WTC11 (cell line): ENCODE results near the gene TTK. TPM values are rescaled to one million over a fixed set of nuclear protein-coding genes. Genes with fewer than 3 reads are reported as not detected.

Experiments
- ATF1 ChIP-seq: sonication (generic); formaldehyde crosslinking; IDR thresholded peaks from 2 replicates; pipeline ENCODE4 v1.8.1; 2023; ENCODE audit warnings: mild to moderate bottlenecking, moderate library complexity, missing genetic modification reagents
- ESRRA ChIP-seq: sonication (generic); formaldehyde crosslinking; IDR thresholded peaks from 2 replicates; pipeline ENCODE4 v1.8.1; 2022; ENCODE audit warnings: mild to moderate bottlenecking, missing genetic modification reagents, borderline replicate concordance
- FOXP1 ChIP-seq: sonication (generic); formaldehyde crosslinking; IDR thresholded peaks from 2 replicates; pipeline ENCODE4 v1.8.0; 2022; ENCODE audit warnings: missing genetic modification reagents, mild to moderate bottlenecking, moderate library complexity, borderline replicate concordance
- GTF2I ChIP-seq: fragments of 250-450 bp; sonication (Bioruptor Pico); conservative IDR thresholded peaks from 2 replicates; pipeline ENCODE4 v1.4.0; 2021; ENCODE audit warnings: mild to moderate bottlenecking
- KAT7 ChIP-seq: sonication (generic); formaldehyde crosslinking; IDR thresholded peaks from 2 replicates; pipeline ENCODE4 v1.8.1; 2023; ENCODE audit warnings: missing genetic modification reagents, mild to moderate bottlenecking, borderline replicate concordance
- SMAD3 ChIP-seq: sonication (generic); formaldehyde crosslinking; IDR thresholded peaks from 2 replicates; pipeline ENCODE4 v1.8.0; 2022; ENCODE audit warnings: missing genetic modification reagents, mild to moderate bottlenecking, borderline replicate concordance
- TEAD1 ChIP-seq: sonication (generic); formaldehyde crosslinking; IDR thresholded peaks from 2 replicates; pipeline ENCODE4 v1.8.0; 2022; ENCODE audit warnings: mild to moderate bottlenecking, missing genetic modification reagents
- ZNF416 ChIP-seq: fragments of 250-450 bp; sonication (Bioruptor Pico); IDR thresholded peaks from 2 replicates; pipeline ENCODE4 v1.9.0; 2021; ENCODE audit warnings: mild to moderate bottlenecking, inconsistent platforms
- total RNA-seq: library from RNA; stranded (reverse); gene quantifications from 3 replicates; pipeline ENCODE4 v1.2.3, GENCODE V29; 2021
- TF ChIP-seq, protein P1 (sequence below): sonication (generic); formaldehyde crosslinking; IDR thresholded peaks from 2 replicates; pipeline ENCODE4 v1.8.0; 2022; ENCODE audit warnings: mild to moderate bottlenecking, missing genetic modification reagents
- TF ChIP-seq, protein P2 (sequence below): sonication (generic); formaldehyde crosslinking; conservative IDR thresholded peaks from 2 replicates; pipeline ENCODE4 v1.8.1; 2023; ENCODE audit warnings: mild to moderate bottlenecking, low read depth, missing genetic modification reagents, moderate library complexity
- TF ChIP-seq, protein P3 (sequence below): fragments of 200-600 bp; IDR thresholded peaks from 2 replicates; pipeline ENCODE4 v1.8.0; 2022; ENCODE audit warnings: antibody characterized with exemption
- TF ChIP-seq, protein P4 (sequence below): fragments of 250-450 bp; sonication (Bioruptor Pico); IDR thresholded peaks from 2 replicates; pipeline ENCODE4 v1.9.0; 2021; ENCODE audit warnings: mild to moderate bottlenecking, borderline replicate concordance
- TF ChIP-seq, protein P5 (sequence below): sonication (generic); formaldehyde crosslinking; IDR thresholded peaks from 2 replicates; pipeline ENCODE4 v1.8.1; 2023; ENCODE audit warnings: mild to moderate bottlenecking, missing genetic modification reagents, moderate library complexity
- TF ChIP-seq, protein P6 (sequence below): fragments of 250-450 bp; sonication (Bioruptor Pico); IDR thresholded peaks from 2 replicates; pipeline ENCODE4 v2.1.2; 2022; ENCODE audit warnings: mild to moderate bottlenecking, moderate library complexity
- TF ChIP-seq, protein P7 (sequence below): sonication (generic); formaldehyde crosslinking; IDR thresholded peaks from 2 replicates; pipeline ENCODE4 v1.8.1; 2022; ENCODE audit warnings: mild to moderate bottlenecking, missing genetic modification reagents, moderate library complexity, borderline replicate concordance
- TF ChIP-seq, protein P8 (sequence below): sonication (generic); formaldehyde crosslinking; IDR thresholded peaks from 2 replicates; pipeline ENCODE4 v1.8.1; 2023; ENCODE audit warnings: mild to moderate bottlenecking, missing genetic modification reagents
- TF ChIP-seq, protein P9 (sequence below): fragments of 250-450 bp; sonication (Bioruptor Pico); IDR thresholded peaks from 2 replicates; pipeline ENCODE4 v1.9.0; 2021; ENCODE audit warnings: mild to moderate bottlenecking

The TTK gene
- total RNA-seq, 1 experiment from 2014 or later, result 51.0 TPM

DNA sequence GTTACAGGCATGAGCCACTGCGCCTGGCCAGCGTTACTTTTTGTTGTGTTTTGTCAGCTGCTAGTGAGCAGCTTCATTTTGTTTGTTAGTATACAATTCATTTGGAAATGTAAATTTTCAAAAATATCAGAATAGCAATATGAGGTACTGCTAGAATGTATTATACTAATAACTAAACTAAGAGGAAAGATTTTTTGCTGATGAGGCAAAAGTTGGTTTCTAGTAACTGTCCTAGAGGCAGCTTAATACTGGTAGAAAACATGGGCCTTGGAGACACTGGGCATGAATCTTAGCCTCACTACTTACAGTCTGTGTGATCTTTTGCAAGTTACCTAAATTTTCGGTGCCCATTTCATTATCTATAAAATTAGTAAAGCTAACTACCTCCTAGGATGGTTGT is 24.1 kb downstream of the TTK start (continued):
- TF ChIP-seq, protein P1, sequence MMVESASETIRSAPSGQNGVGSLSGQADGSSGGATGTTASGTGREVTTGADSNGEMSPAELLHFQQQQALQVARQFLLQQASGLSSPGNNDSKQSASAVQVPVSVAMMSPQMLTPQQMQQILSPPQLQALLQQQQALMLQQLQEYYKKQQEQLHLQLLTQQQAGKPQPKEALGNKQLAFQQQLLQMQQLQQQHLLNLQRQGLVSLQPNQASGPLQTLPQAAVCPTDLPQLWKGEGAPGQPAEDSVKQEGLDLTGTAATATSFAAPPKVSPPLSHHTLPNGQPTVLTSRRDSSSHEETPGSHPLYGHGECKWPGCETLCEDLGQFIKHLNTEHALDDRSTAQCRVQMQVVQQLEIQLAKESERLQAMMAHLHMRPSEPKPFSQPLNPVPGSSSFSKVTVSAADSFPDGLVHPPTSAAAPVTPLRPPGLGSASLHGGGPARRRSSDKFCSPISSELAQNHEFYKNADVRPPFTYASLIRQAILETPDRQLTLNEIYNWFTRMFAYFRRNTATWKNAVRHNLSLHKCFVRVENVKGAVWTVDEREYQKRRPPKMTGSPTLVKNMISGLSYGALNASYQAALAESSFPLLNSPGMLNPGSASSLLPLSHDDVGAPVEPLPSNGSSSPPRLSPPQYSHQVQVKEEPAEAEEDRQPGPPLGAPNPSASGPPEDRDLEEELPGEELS (CRISPR knock-in tag), result no peak
- TF ChIP-seq ATF1 (CRISPR knock-in tag), result no peak
- TF ChIP-seq, protein P2, sequence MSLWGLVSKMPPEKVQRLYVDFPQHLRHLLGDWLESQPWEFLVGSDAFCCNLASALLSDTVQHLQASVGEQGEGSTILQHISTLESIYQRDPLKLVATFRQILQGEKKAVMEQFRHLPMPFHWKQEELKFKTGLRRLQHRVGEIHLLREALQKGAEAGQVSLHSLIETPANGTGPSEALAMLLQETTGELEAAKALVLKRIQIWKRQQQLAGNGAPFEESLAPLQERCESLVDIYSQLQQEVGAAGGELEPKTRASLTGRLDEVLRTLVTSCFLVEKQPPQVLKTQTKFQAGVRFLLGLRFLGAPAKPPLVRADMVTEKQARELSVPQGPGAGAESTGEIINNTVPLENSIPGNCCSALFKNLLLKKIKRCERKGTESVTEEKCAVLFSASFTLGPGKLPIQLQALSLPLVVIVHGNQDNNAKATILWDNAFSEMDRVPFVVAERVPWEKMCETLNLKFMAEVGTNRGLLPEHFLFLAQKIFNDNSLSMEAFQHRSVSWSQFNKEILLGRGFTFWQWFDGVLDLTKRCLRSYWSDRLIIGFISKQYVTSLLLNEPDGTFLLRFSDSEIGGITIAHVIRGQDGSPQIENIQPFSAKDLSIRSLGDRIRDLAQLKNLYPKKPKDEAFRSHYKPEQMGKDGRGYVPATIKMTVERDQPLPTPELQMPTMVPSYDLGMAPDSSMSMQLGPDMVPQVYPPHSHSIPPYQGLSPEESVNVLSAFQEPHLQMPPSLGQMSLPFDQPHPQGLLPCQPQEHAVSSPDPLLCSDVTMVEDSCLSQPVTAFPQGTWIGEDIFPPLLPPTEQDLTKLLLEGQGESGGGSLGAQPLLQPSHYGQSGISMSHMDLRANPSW, result no peak
- no peak for TF ChIP-seq KAT7 (CRISPR knock-in tag)
- TF ChIP-seq, protein P3, sequence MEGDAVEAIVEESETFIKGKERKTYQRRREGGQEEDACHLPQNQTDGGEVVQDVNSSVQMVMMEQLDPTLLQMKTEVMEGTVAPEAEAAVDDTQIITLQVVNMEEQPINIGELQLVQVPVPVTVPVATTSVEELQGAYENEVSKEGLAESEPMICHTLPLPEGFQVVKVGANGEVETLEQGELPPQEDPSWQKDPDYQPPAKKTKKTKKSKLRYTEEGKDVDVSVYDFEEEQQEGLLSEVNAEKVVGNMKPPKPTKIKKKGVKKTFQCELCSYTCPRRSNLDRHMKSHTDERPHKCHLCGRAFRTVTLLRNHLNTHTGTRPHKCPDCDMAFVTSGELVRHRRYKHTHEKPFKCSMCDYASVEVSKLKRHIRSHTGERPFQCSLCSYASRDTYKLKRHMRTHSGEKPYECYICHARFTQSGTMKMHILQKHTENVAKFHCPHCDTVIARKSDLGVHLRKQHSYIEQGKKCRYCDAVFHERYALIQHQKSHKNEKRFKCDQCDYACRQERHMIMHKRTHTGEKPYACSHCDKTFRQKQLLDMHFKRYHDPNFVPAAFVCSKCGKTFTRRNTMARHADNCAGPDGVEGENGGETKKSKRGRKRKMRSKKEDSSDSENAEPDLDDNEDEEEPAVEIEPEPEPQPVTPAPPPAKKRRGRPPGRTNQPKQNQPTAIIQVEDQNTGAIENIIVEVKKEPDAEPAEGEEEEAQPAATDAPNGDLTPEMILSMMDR, result no peak
- no peak for TF ChIP-seq TEAD1 (CRISPR knock-in tag)
- TF ChIP-seq, protein P4, sequence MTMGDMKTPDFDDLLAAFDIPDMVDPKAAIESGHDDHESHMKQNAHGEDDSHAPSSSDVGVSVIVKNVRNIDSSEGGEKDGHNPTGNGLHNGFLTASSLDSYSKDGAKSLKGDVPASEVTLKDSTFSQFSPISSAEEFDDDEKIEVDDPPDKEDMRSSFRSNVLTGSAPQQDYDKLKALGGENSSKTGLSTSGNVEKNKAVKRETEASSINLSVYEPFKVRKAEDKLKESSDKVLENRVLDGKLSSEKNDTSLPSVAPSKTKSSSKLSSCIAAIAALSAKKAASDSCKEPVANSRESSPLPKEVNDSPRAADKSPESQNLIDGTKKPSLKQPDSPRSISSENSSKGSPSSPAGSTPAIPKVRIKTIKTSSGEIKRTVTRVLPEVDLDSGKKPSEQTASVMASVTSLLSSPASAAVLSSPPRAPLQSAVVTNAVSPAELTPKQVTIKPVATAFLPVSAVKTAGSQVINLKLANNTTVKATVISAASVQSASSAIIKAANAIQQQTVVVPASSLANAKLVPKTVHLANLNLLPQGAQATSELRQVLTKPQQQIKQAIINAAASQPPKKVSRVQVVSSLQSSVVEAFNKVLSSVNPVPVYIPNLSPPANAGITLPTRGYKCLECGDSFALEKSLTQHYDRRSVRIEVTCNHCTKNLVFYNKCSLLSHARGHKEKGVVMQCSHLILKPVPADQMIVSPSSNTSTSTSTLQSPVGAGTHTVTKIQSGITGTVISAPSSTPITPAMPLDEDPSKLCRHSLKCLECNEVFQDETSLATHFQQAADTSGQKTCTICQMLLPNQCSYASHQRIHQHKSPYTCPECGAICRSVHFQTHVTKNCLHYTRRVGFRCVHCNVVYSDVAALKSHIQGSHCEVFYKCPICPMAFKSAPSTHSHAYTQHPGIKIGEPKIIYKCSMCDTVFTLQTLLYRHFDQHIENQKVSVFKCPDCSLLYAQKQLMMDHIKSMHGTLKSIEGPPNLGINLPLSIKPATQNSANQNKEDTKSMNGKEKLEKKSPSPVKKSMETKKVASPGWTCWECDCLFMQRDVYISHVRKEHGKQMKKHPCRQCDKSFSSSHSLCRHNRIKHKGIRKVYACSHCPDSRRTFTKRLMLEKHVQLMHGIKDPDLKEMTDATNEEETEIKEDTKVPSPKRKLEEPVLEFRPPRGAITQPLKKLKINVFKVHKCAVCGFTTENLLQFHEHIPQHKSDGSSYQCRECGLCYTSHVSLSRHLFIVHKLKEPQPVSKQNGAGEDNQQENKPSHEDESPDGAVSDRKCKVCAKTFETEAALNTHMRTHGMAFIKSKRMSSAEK (CRISPR knock-in tag), result no peak
- no peak for TF ChIP-seq FOXP1 (CRISPR knock-in tag)
- TF ChIP-seq, protein P5, sequence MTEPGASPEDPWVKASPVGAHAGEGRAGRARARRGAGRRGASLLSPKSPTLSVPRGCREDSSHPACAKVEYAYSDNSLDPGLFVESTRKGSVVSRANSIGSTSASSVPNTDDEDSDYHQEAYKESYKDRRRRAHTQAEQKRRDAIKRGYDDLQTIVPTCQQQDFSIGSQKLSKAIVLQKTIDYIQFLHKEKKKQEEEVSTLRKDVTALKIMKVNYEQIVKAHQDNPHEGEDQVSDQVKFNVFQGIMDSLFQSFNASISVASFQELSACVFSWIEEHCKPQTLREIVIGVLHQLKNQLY (CRISPR knock-in tag), result no peak
- TF ChIP-seq ZNF416 (CRISPR knock-in tag), result no peak
- no peak for TF ChIP-seq SMAD3 (CRISPR knock-in tag)
- TF ChIP-seq, protein P6, sequence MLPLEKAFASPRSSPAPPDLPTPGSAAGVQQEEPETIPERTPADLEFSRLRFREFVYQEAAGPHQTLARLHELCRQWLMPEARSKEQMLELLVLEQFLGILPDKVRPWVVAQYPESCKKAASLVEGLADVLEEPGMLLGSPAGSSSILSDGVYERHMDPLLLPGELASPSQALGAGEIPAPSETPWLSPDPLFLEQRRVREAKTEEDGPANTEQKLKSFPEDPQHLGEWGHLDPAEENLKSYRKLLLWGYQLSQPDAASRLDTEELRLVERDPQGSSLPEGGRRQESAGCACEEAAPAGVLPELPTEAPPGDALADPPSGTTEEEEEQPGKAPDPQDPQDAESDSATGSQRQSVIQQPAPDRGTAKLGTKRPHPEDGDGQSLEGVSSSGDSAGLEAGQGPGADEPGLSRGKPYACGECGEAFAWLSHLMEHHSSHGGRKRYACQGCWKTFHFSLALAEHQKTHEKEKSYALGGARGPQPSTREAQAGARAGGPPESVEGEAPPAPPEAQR (CRISPR knock-in tag), result no peak
- no peak for TF ChIP-seq ESRRA (CRISPR knock-in tag)
- TF ChIP-seq, protein P7, sequence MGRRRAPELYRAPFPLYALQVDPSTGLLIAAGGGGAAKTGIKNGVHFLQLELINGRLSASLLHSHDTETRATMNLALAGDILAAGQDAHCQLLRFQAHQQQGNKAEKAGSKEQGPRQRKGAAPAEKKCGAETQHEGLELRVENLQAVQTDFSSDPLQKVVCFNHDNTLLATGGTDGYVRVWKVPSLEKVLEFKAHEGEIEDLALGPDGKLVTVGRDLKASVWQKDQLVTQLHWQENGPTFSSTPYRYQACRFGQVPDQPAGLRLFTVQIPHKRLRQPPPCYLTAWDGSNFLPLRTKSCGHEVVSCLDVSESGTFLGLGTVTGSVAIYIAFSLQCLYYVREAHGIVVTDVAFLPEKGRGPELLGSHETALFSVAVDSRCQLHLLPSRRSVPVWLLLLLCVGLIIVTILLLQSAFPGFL (CRISPR knock-in tag), result no peak
- TF ChIP-seq, protein P8, sequence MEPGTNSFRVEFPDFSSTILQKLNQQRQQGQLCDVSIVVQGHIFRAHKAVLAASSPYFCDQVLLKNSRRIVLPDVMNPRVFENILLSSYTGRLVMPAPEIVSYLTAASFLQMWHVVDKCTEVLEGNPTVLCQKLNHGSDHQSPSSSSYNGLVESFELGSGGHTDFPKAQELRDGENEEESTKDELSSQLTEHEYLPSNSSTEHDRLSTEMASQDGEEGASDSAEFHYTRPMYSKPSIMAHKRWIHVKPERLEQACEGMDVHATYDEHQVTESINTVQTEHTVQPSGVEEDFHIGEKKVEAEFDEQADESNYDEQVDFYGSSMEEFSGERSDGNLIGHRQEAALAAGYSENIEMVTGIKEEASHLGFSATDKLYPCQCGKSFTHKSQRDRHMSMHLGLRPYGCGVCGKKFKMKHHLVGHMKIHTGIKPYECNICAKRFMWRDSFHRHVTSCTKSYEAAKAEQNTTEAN (CRISPR knock-in tag), result no peak
- no peak for TF ChIP-seq GTF2I
- TF ChIP-seq, protein P9, sequence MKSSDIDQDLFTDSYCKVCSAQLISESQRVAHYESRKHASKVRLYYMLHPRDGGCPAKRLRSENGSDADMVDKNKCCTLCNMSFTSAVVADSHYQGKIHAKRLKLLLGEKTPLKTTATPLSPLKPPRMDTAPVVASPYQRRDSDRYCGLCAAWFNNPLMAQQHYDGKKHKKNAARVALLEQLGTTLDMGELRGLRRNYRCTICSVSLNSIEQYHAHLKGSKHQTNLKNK (CRISPR knock-in tag), result no peak
